ENCODE results near the gene ZC3H12D.

The ZC3H12D gene

DNA sequence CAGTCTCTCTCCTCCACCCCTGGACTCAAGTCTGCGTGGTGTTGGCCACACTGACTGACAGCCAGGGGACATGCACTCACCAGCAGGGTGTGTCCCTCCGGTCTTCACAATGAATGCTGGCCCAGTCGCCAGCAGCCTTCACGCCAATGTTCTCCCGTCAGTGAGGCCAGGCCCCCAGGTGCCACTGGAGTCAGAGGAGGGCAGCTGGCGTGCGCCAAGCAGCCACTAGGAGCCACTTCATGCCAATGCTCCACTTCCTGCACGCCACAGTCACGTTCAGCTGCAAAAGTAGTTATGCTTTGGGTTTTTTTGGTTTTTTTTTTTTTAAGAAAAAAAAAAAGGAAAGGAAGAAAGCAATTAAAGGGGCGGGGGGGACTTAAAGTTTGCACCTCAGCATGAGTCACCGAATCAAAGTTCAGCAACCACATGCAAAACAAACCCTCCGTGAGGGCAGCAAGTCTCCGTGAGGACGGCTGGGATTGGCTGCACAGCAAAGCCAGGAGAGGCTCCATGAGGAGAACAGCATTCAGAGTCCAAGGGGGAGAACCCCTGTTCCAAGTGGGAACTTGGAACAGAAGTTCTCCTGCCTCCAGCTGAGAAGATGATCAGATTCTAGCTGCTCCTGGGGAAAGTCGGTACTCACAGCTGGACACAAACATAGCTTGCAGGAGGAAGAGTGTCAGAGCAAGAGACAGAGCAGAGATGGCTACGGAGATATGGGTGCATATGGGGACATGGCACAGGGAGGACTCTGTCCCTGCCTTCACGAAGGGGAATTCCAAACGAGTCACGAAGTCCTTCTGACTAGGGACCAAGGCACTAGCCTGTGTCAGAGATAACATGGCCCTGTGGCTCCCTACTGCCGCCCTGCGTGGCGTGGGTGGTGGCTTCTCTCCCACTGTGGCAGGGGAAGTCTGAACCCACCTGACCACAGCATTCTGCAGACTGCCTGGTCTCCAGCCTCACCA, at the start of gene ZC3H12D:
ZC3H12D (minus strand) TSS at position 282 of the 968 bp plus-strand sequence. CDS start 10,471 bp downstream, outside the sequence.
- Histone ChIP-seq H3K9me3 (ENCODE audit: control insufficient read depth, insufficient read depth, low read depth, low read length) (no peaks in the 10 kb centered on the region), H3K4me1 (ENCODE audit: control insufficient read depth, insufficient read depth, low read length) (no peaks in the 10 kb centered on the region), H3K27ac (ENCODE audit: extremely low read depth, low read depth, low read length) (no peak within 1 kb of the TSS), H3K36me3 (ENCODE audit: control insufficient read depth in 2 of 2, insufficient read depth in 1 of 2, low read length in 2 of 2) (no peaks in the 10 kb centered on the region), H3K4me3 (ENCODE audit: low read depth, low read length) (no peak within 1 kb of the TSS)
- CTCF ChIA-PET, result interaction anchor here (1.0 kb wide), 1 partner anchor 32 kb away, joined by 3 read pairs; no protein-coding TSS in a partner anchor
- POLR2A ChIA-PET, result no interaction called here
- TF ChIP-seq, protein P1, sequence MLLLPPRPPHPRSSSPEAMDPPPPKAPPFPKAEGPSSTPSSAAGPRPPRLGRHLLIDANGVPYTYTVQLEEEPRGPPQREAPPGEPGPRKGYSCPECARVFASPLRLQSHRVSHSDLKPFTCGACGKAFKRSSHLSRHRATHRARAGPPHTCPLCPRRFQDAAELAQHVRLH (tag by site-specific recombination; IDR thresholded peaks at IDR 0.05), result no peak
- TF ChIP-seq ZIC2 (tag by site-specific recombination; IDR thresholded peaks at IDR 0.05), result peak; percentile 23; the same call in 1 of the 2 replicates
- TF ChIP-seq, protein P2, sequence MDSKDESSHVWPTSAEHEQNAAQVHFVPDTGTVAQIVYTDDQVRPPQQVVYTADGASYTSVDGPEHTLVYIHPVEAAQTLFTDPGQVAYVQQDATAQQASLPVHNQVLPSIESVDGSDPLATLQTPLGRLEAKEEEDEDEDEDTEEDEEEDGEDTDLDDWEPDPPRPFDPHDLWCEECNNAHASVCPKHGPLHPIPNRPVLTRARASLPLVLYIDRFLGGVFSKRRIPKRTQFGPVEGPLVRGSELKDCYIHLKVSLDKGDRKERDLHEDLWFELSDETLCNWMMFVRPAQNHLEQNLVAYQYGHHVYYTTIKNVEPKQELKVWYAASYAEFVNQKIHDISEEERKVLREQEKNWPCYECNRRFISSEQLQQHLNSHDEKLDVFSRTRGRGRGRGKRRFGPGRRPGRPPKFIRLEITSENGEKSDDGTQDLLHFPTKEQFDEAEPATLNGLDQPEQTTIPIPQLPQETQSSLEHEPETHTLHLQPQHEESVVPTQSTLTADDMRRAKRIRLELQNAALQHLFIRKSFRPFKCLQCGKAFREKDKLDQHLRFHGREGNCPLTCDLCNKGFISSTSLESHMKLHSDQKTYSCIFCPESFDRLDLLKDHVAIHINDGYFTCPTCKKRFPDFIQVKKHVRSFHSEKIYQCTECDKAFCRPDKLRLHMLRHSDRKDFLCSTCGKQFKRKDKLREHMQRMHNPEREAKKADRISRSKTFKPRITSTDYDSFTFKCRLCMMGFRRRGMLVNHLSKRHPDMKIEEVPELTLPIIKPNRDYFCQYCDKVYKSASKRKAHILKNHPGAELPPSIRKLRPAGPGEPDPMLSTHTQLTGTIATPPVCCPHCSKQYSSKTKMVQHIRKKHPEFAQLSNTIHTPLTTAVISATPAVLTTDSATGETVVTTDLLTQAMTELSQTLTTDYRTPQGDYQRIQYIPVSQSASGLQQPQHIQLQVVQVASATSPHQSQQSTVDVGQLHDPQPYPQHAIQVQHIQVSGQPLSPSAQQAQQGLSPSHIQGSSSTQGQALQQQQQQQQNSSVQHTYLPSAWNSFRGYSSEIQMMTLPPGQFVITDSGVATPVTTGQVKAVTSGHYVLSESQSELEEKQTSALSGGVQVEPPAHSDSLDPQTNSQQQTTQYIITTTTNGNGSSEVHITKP (tag by site-specific recombination; IDR thresholded peaks at IDR 0.05), result peak; percentile 53
- 0 out of 2 replicates have a peak, but pooled peaks have one; percentile 14 for TF ChIP-seq ZFHX2 (tag by site-specific recombination; conservative IDR thresholded peaks at IDR 0.05)
- peak; percentile 24; the same call in 1 of the 2 replicates for TF ChIP-seq EGR2 (tag by site-specific recombination; IDR thresholded peaks at IDR 0.05; ENCODE audit: low read depth)

DNA sequence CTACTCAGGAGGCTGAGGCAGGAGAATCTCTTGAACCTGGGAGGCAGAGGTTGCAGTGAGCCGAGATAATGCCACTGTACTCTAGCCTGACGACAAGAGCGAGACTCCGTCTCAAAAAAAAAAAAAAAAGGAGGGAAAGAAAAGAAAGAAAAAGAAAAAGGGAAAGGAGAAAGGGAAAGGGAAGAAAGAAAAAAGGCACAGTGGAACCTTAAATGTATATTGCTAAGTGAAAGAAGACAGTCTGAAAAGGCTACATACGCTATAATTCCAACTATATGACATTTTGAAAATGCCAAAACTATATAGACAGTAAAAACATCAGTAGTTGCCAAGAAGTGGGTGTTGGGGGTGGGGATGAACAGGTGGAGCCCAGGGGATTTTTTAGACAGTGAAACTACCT, 44.8 kb upstream of the ZC3H12D start:
- POLR2A ChIA-PET, result interaction anchor here (0.7 kb wide), 1 partner anchor 18 kb away, joined by 5 read pairs; no protein-coding TSS in a partner anchor
- TF ChIP-seq ZNF121 (tag by site-specific recombination; IDR thresholded peaks at IDR 0.05) (no peak), ZNF366 (tag by site-specific recombination; conservative IDR thresholded peaks at IDR 0.05) (0 out of 2 replicates have a peak, but pooled peaks have one; percentile 14), PRDM1 (tag by site-specific recombination; IDR thresholded peaks at IDR 0.05) (peak; percentile 91)
- Histone ChIP-seq H3K4me3 (ENCODE audit: low read depth, low read length) (no peak overlapping the region), H3K27ac (ENCODE audit: extremely low read depth, low read depth, low read length) (no peak overlapping the region), H3K4me1 (ENCODE audit: control insufficient read depth, insufficient read depth, low read length) (no peaks in the 10 kb centered on the region), H3K36me3 (ENCODE audit: control insufficient read depth in 2 of 2, insufficient read depth in 1 of 2, low read length in 2 of 2) (peaks cover 89 to 90% of the 10 kb centered on the region in 2 experiments), H3K9me3 (ENCODE audit: control insufficient read depth, insufficient read depth, low read depth, low read length) (no peaks in the 10 kb centered on the region)
- CTCF ChIA-PET, result interaction anchor here (0.7 kb wide), 1 partner anchor 501 kb away, joined by 3 read pairs; no protein-coding TSS in a partner anchor

DNA sequence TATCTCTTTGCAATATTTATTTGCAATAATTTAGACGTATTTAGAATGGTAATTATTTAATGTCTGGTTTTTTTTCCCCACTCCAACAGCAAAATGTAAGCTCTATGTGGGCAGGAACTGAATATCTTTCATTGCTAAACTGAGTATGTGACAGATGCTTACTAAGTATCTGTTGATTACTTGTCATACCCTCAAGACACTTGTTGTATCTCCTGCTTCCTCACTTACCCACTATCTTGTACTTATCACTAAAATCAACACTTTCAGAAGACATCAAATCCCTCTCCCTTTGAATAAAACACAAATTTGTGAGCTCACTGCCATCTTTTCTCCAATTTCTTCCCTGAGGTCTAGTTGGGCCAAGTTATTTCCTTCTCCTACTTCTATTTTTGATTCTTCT, 30.7 kb upstream of the ZC3H12D start:
- H3K9me3 ChIP-seq (ENCODE audit: control insufficient read depth, insufficient read depth, low read depth, low read length), result no peaks in the 10 kb centered on the region
- POLR2A ChIA-PET, result no interaction called here
- H3K36me3 ChIP-seq (ENCODE audit: control insufficient read depth in 2 of 2, insufficient read depth in 1 of 2, low read length in 2 of 2), result peaks cover 20 to 64% of the 10 kb centered on the region in 2 experiments
- no peak overlapping the region for H3K27ac ChIP-seq (ENCODE audit: extremely low read depth, low read depth, low read length)
- TF ChIP-seq ZNF510 (tag by site-specific recombination; IDR thresholded peaks at IDR 0.05; ENCODE audit: insufficient replicate concordance), result no peak
- no peak for TF ChIP-seq ZNF626 (tag by site-specific recombination; IDR thresholded peaks at IDR 0.05)
- TF ChIP-seq ZNF404 (tag by site-specific recombination; IDR thresholded peaks at IDR 0.05), result no peak
- no peak for TF ChIP-seq ZNF670 (tag by site-specific recombination; IDR thresholded peaks at IDR 0.05; ENCODE audit: low read depth)
- CTCF ChIA-PET, result interaction anchor here (0.6 to 5.1 kb wide), 9 partner anchors 11 to 937 kb away, joined by 3 to 54 read pairs (median 12); no protein-coding TSS in a partner anchor
- H3K4me1 ChIP-seq (ENCODE audit: control insufficient read depth, insufficient read depth, low read length), result no peaks in the 10 kb centered on the region
- H3K4me3 ChIP-seq (ENCODE audit: low read depth, low read length), result no peak overlapping the region

Data from HEK293 (cell line).